ENCODE measurements around the gene PPP1R14B. TPM values are rescaled to one million over a fixed set of nuclear protein-coding genes. Genes with fewer than 3 reads are reported as not detected.

Gene PPP1R14B
- total and polyA plus RNA-seq, 2 of the 13 experiments (the other 11 are each of a cell fraction or from before 2014, with no cell fraction given): 110 to 148 TPM

GRCh38 chr11:64240435-64241240, 6.1 kb downstream of the PPP1R14B start, which contains the start of gene FKBP2 (continued):
- TF ChIP-seq THAP8 (CRISPR knock-in tag; IDR thresholded peaks at IDR 0.05; ENCODE audit: borderline replicate concordance) (peak; percentile 71; the same call in 1 of the 2 replicates), SNAPC4 (CRISPR knock-in tag; IDR thresholded peaks at IDR 0.05) (no peak; the same call in 1 of the 2 replicates), HNF4G (IDR thresholded peaks at IDR 0.05; ENCODE audit: borderline replicate concordance, low read depth, low read length) (no peak), HNF4G (CRISPR knock-in tag; IDR thresholded peaks at IDR 0.05; ENCODE audit: borderline replicate concordance, low read depth) (no peak; the same call in 1 of the 2 replicates), KAT8 (CRISPR knock-in tag; IDR thresholded peaks at IDR 0.05) (peak; percentile 93), ZNF441 (CRISPR knock-in tag; IDR thresholded peaks at IDR 0.05; ENCODE audit: borderline replicate concordance) (no peak; the same call in 1 of the 2 replicates), CBX2 (IDR thresholded peaks at IDR 0.05; ENCODE audit: low read depth, low read length) (no peak), CBX2 (CRISPR knock-in tag; IDR thresholded peaks at IDR 0.05; ENCODE audit: low read depth) (no peak), MLX (CRISPR knock-in tag; IDR thresholded peaks at IDR 0.05) (no peak), NFKB2 (CRISPR knock-in tag; IDR thresholded peaks at IDR 0.05; ENCODE audit: borderline replicate concordance) (0 out of 2 replicates have a peak, but pooled peaks have one; percentile 60), FOXO4 (CRISPR knock-in tag; conservative IDR thresholded peaks at IDR 0.05) (no peak), ZNF660 (CRISPR knock-in tag; IDR thresholded peaks at IDR 0.05; ENCODE audit: borderline replicate concordance, low read depth) (no peak), ZUFSP (CRISPR knock-in tag; IDR thresholded peaks at IDR 0.05; ENCODE audit: borderline replicate concordance) (no peak), DRAP1 (CRISPR knock-in tag; IDR thresholded peaks at IDR 0.05) (peak; percentile 78; the same call in 1 of the 2 replicates), ZNF670 (CRISPR knock-in tag; IDR thresholded peaks at IDR 0.05; ENCODE audit: borderline replicate concordance) (peak; percentile 56; the same call in 1 of the 2 replicates), ZNF816 (CRISPR knock-in tag; IDR thresholded peaks at IDR 0.05; ENCODE audit: borderline replicate concordance) (peak; percentile 61; the same call in 1 of the 2 replicates), RAD51 (IDR thresholded peaks at IDR 0.05; ENCODE audit: borderline replicate concordance) (no peak), ZSCAN31 (CRISPR knock-in tag; IDR thresholded peaks at IDR 0.05; ENCODE audit: low read depth) (no peak)

All from HepG2 (cell line).